SJCRH30 (cell line): ENCODE data around the gene SPTBN4. TPM values are rescaled to one million over a fixed set of nuclear protein-coding genes. Genes with fewer than 3 reads are reported as not detected.
"Not testable (repeated sequence)": the region's sequence is repeated elsewhere in the genome, so short reads cannot be mapped to it uniquely, and the experiment has no call there.

ENCODE experiments used
- DNase-seq, 2 experiments: peaks; one replicate each; pipeline ENCODE4 v3.0.0-alpha.2; 2015 to 2020
- H3K27ac ChIP-seq: fragments of 250-450 bp; sonication (Bioruptor Pico); 2 replicates; pipeline ENCODE4 v1.5.1; 2020; ENCODE audit warnings: mild to moderate bottlenecking, moderate library complexity
- H3K27me3 ChIP-seq: fragments of 250-450 bp; sonication (Bioruptor Pico); 2 replicates; pipeline ENCODE4 v1.5.1; 2020; ENCODE audit warnings: mild to moderate bottlenecking, moderate library complexity
- H3K36me3 ChIP-seq: fragments of 250-450 bp; sonication (Bioruptor Pico); 2 replicates; pipeline ENCODE4 v1.5.1; 2020; ENCODE audit warnings: mild to moderate bottlenecking, moderate library complexity
- H3K4me1 ChIP-seq: fragments of 250-450 bp; sonication (Bioruptor Pico); 2 replicates; pipeline ENCODE4 v1.5.1; 2020; ENCODE audit warnings: mild to moderate bottlenecking, moderate library complexity
- H3K4me3 ChIP-seq: fragments of 250-450 bp; sonication (Bioruptor Pico); 2 replicates; pipeline ENCODE4 v1.5.1; 2020; ENCODE audit warnings: mild to moderate bottlenecking, moderate library complexity
- H3K9me3 ChIP-seq: fragments of 250-450 bp; sonication (Bioruptor Pico); replicated peaks from 2 replicates; pipeline ENCODE4 v1.5.1; 2020; ENCODE audit warnings: mild to moderate bottlenecking, moderate library complexity
- total RNA-seq: library from RNA; depleted of rRNA; stranded (reverse); fragments of >200 nt; shearing (Covaris generic); gene quantifications from 2 replicates; pipeline ENCODE4 v1.2.3, GENCODE V29; 2014; rRNA removed

Gene SPTBN4
- total RNA-seq, 1 experiment from 2014 or later, result 0.32 TPM

- peak; percentile 43 to 54 for DNase-seq
- H3K9me3 ChIP-seq, result no peaks in the 10 kb centered on the region
- H3K4me1 ChIP-seq, result no peaks in the 10 kb centered on the region
- no peak overlapping the region for H3K27ac ChIP-seq
- no peaks in the 10 kb centered on the region for H3K36me3 ChIP-seq
- H3K27me3 ChIP-seq, result no peaks in the 10 kb centered on the region; the same call in 1 of the 2 replicates
- H3K4me3 ChIP-seq, result no peak overlapping the region
Observed at GRCh38 chr19:40623403-40624251, 156.8 kb downstream of the SPTBN4 start.

GRCh38 chr19:40624369-40625153, 157.8 kb downstream of the SPTBN4 start:
- H3K36me3 ChIP-seq, DNase-seq, H3K4me3 ChIP-seq, H3K4me1 ChIP-seq, H3K27ac ChIP-seq, H3K9me3 ChIP-seq, H3K27me3 ChIP-seq: not testable (repeated sequence)

GRCh38 chr19:40625406-40626120, 158.8 kb downstream of the SPTBN4 start:
- Histone ChIP-seq H3K27ac (no peak overlapping the region), H3K4me3 (no peak overlapping the region), H3K36me3 (no peaks in the 10 kb centered on the region), H3K4me1 (no peaks in the 10 kb centered on the region), H3K9me3 (no peaks in the 10 kb centered on the region), H3K27me3 (no peaks in the 10 kb centered on the region)
- no peak for DNase-seq

Other genes with a start within 250 kb of the SPTBN4 start
- gene TTC9B, start 248.6 kb upstream of the SPTBN4 start, total RNA-seq, result not detected in 2 replicates
- gene CCNP, start 240.3 kb upstream of the SPTBN4 start, total RNA-seq, result 0.08 TPM in 1 of 2 replicates, not detected in the other
- gene AKT2, start 181.7 kb upstream of the SPTBN4 start, total RNA-seq, result 138 and 142 TPM in 2 replicates
- gene C19orf47, start 118.6 kb upstream of the SPTBN4 start, total RNA-seq, result 33.7 and 35.4 TPM in 2 replicates
- gene PLD3, start 118.3 kb upstream of the SPTBN4 start, total RNA-seq, result 287 and 295 TPM in 2 replicates
- 0.10 TPM in 1 of 2 replicates, not detected in the other for gene HIPK4, start 76.8 kb upstream of the SPTBN4 start, total RNA-seq
- gene PRX, start 53.6 kb upstream of the SPTBN4 start, total RNA-seq, result 2.9 and 4.0 TPM in 2 replicates
- gene SERTAD1, start 41.0 kb upstream of the SPTBN4 start, total RNA-seq, result 4.4 and 5.3 TPM in 2 replicates
- 29.7 and 35.6 TPM in 2 replicates for gene SERTAD3, start 22.7 kb upstream of the SPTBN4 start, total RNA-seq
- gene BLVRB, start 1.3 kb upstream of the SPTBN4 start, total RNA-seq, result 3.8 and 6.6 TPM in 2 replicates
- 44.1 and 46.6 TPM in 2 replicates for gene SHKBP1, start 109.9 kb downstream of the SPTBN4 start, total RNA-seq
- gene LTBP4, start 134.4 kb downstream of the SPTBN4 start, total RNA-seq, result 4.0 and 5.6 TPM in 2 replicates
- 23.0 and 26.8 TPM in 2 replicates for gene NUMBL, start 223.7 kb downstream of the SPTBN4 start, total RNA-seq
- gene COQ8B, start 249.9 kb downstream of the SPTBN4 start, total RNA-seq, result 22.0 and 23.9 TPM in 2 replicates